ENCODE results near the gene EXOC1L. TPM values are rescaled to one million over a fixed set of nuclear protein-coding genes. Genes with fewer than 3 reads are reported as not detected.

Gene EXOC1L, protein sequence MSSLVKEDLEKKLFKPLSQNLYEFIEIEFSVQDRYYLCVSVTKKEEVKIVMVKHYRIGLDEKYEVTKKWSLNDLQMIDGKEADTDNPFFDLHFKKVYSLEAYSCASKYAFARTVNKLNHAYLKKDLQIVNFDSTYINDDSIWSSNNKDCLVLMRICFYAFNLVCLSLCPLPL
- not detected in 2 replicates for total RNA-seq

GRCh38 chr4:55819634-55820033 is at the start of gene EXOC1L:
EXOC1L (plus strand) TSS chr4:55819790; CDS start chr4:55820027, 237 bp downstream.

GRCh38 chr4:55853484-55854046 is 34.0 kb downstream of the EXOC1L start, which contains the start of gene EXOC1:
EXOC1 (plus strand) TSS chr4:55853648; CDS start chr4:55858324, 4,676 bp downstream.

Other genes starting within 250 kb of the EXOC1L start
- not detected in 2 replicates for gene PDCL2, start 227.5 kb upstream of the EXOC1L start, total RNA-seq
- gene NMU, start 183.5 kb upstream of the EXOC1L start, total RNA-seq = not detected in 2 replicates
- gene EXOC1, start 33.9 kb downstream of the EXOC1L start, total RNA-seq = 28.4 and 29.3 TPM in 2 replicates
- 1.9 and 2.2 TPM in 2 replicates for gene CEP135, start 129.2 kb downstream of the EXOC1L start, total RNA-seq

All from pericardium fibroblast (primary cell).